RWPE2 (cell line): ENCODE results near the gene GPR132.

ENCODE experiments used
- ATAC-seq: fragments of 200-7000 bp; cut with Tn5 transposase; 3 replicates; pipeline ENCODE4 v1.9.1; 2021; ENCODE audit warnings: low read depth
- DNase-seq: peaks from one replicate; pipeline ENCODE4 v3.0.0-alpha.2; 2020; ENCODE audit warnings: low spot score
- H3K27ac ChIP-seq: fragments of 450-650 bp; 2 replicates; pipeline ENCODE4 v1.5.1; 2017; ENCODE audit warnings: mild to moderate bottlenecking; ENCODE audit not compliant: poor library complexity, severe bottlenecking
- H3K27me3 ChIP-seq: fragments of 250-450 bp; sonication (Bioruptor Pico); 2 replicates; pipeline ENCODE4 v1.5.1; 2021; ENCODE audit warnings: mild to moderate bottlenecking, moderate library complexity; ENCODE audit not compliant: insufficient read depth, poor library complexity, severe bottlenecking
- H3K36me3 ChIP-seq: fragments of 250-450 bp; sonication (Bioruptor Pico); 2 replicates; pipeline ENCODE4 v1.5.1; 2020; ENCODE audit warnings: low read depth, mild to moderate bottlenecking, moderate library complexity
- H3K4me1 ChIP-seq: fragments of 250-450 bp; sonication (Bioruptor Pico); 2 replicates; pipeline ENCODE4 v1.5.1; 2021; ENCODE audit warnings: mild to moderate bottlenecking, moderate library complexity; ENCODE audit not compliant: insufficient read depth, poor library complexity, severe bottlenecking
- H3K4me3 ChIP-seq: fragments of 250-450 bp; sonication (Bioruptor Pico); 2 replicates; pipeline ENCODE4 v1.5.1; 2021; ENCODE audit warnings: mild to moderate bottlenecking, moderate library complexity; ENCODE audit not compliant: severe bottlenecking
- H3K9me3 ChIP-seq: fragments of 250-450 bp; sonication (Bioruptor Pico); 2 replicates; pipeline ENCODE4 v1.5.1; 2021; ENCODE audit warnings: mild to moderate bottlenecking, moderate library complexity; ENCODE audit not compliant: severe bottlenecking
- TF ChIP-seq, protein P1 (sequence below): fragments of 450-650 bp; IDR thresholded peaks from one replicate; pipeline ENCODE4 v1.5.1; 2017; ENCODE audit warnings: mild to moderate bottlenecking, moderate library complexity; ENCODE audit not compliant: poor library complexity, severe bottlenecking

Gene GPR132

DNA sequence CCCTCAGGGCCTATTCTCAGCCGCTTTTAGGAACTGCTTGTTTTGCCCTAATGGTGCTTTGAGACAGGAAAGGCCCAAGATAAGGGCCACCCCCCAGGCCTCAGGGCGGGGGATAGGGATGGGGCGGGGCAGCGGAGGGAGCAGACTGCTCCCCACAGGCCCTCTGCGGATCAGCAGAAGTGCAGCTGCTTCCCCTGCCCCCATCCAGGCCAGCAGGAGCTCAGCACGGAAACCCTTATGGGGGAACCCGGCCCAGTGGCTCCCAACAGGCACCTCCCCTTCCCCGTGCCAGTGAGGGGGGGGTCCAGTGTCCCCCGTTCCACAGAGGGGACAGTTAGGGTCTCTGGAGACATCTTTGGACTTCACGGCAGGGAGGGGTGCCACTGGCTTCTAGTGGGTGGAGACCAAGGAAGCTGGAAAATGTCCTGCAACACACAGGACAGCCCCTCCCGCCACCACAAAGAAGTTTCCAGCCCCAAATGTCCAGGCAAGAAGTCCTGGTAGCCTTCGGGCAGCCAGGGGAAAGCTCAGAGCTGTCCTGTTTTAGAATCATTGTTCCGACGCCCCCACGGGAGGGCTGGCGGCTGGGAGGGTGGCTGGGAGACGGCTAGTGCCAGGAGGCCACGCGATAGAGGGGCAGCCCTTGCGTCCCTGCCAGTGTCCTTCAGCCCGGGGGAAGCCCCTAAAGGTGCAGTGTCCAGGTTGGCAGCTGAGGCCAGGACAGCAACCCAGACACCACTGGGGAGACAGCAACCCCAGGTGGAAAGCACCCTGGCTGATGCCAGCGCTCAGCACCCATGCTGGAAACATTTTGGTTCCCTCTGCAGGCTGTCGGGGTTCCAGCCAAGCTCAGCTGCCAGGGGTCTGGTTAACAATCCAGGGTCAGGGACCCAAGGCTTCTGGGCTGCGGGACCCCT is 10.4 kb upstream of the GPR132 start:
- no peak overlapping the region for H3K27ac ChIP-seq
- peaks cover 11% of the 10 kb centered on the region for H3K27me3 ChIP-seq
- H3K9me3 ChIP-seq, result no peaks in the 10 kb centered on the region
- DNase-seq (no peak), ATAC-seq (peak; percentile 43)
- peaks cover 2% of the 10 kb centered on the region for H3K4me1 ChIP-seq
- no peaks in the 10 kb centered on the region for H3K36me3 ChIP-seq
- TF ChIP-seq, protein P1, sequence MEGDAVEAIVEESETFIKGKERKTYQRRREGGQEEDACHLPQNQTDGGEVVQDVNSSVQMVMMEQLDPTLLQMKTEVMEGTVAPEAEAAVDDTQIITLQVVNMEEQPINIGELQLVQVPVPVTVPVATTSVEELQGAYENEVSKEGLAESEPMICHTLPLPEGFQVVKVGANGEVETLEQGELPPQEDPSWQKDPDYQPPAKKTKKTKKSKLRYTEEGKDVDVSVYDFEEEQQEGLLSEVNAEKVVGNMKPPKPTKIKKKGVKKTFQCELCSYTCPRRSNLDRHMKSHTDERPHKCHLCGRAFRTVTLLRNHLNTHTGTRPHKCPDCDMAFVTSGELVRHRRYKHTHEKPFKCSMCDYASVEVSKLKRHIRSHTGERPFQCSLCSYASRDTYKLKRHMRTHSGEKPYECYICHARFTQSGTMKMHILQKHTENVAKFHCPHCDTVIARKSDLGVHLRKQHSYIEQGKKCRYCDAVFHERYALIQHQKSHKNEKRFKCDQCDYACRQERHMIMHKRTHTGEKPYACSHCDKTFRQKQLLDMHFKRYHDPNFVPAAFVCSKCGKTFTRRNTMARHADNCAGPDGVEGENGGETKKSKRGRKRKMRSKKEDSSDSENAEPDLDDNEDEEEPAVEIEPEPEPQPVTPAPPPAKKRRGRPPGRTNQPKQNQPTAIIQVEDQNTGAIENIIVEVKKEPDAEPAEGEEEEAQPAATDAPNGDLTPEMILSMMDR, result no peak
- no peak overlapping the region for H3K4me3 ChIP-seq

DNA sequence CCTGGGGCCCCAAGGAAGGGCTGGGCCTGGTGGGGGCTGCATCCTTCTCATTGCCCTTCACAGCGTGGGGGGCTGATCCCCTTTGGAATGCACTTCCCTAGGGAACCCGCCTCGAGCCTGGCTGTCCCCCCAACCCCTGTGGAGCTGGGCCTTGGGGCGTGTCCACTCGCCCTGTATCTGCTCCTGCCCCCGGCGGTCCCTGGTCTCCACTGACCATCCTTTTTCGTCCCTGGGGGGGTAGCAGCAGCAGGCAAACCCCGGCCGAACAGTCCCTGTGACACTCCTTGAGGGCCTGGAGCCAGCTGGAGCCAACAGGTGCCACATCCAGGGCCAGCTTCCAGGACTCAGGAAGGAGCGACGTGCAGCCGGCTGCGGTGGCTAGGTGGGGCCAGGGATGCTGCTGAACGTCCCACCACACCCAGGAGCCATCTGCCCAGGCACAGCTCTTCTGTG is 9.4 kb upstream of the GPR132 start:
- H3K9me3 ChIP-seq, result no peaks in the 10 kb centered on the region
- TF ChIP-seq, protein P1, result no peak
- H3K4me3 ChIP-seq, result no peak overlapping the region
- ATAC-seq (peak; percentile 48), DNase-seq (peak; percentile 69)
- no peak overlapping the region for H3K27ac ChIP-seq
- peaks cover 3% of the 10 kb centered on the region for H3K27me3 ChIP-seq
- H3K36me3 ChIP-seq, result no peaks in the 10 kb centered on the region
- peaks cover 2% of the 10 kb centered on the region for H3K4me1 ChIP-seq

DNA sequence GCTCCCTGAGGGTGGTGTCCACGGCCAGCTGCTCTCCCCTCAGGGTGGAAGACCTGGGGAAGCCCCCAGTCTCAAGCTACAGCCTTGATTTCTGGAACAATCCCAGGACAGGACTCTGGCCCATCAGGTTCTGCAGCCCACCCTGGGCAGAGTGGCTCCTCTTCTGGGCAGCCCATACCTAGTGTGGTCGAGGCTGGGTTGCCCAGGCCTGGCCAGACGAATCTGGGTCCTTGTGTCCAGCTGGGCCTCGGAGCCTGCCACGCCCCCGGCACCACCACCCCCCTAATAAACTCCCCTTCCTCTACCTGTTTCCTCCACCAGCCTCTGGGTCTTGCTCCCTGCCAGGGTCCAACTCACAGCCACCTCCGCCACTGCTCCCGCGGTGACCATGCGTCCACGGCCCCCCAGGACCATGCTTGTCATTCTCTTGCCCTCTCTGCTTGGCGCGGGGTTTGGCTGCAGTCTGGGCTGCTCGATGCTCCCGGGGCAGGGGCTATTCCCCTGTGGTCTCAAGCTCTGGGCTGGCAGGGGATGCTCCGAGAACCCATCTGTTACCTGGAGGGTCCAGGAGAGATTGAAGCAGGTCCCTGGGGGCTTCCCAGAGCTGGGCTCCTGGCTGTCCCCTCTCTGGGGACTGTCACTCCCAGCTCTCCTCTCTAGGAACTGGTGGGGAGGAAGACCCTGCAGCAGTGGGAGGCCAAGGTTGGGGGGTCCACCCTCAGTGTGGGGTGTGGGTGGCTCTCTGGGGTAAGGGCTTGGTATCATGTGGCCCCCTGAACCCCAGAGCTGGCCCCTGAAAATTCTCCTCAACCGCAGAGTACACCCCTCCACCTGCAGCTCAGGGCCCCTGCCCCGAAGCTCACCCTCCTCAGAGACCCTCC is 8.7 kb upstream of the GPR132 start:
- ATAC-seq, result no peak

DNA sequence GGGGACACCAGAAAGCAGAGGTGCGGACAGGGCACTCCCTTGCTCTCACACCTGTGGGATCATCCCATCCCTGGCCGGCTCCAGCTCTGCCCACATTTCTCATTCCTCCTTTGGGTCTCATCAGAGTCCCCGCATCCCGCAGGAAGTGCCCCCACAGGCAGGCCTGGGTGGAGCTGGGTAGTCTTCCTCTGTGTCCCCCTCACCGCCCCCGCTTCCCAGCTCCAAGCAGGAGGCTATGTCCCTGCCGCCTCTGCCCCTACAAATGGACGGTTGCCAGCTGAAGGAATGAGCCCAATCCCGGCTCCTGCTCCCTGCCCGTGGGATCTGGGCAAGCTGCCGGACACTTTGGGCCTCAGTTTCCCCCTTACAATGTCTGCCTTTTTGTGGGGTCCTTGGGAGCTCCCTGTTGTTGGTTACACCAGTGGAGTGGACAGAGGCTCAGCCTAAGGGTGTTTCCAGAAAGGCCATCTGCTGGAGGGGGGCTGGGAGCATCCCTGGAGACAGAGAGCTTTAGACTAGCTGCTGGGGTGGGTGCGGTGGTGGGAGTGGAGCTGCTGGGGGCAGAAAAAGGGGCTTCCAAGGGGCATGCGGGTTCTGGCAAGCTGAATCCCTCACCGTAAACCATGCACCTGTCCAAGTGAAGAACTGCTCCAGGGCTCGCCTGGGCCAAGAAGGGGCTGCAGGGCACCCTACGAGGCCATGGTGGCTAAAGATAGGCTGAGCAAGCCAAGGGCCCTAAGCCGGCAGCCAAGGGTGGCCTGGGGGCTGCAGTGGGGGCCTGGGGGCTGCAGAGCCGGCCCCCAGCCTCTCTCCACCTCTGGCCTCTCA is 7.9 kb upstream of the GPR132 start:
- DNase-seq, result peak; percentile 71

More for the DNA sequence above, 8.7 kb upstream of the GPR132 start:
- H3K4me3 ChIP-seq, result no peak overlapping the region
- DNase-seq, result peak; percentile 75
- no peaks in the 10 kb centered on the region for H3K9me3 ChIP-seq
- no peaks in the 10 kb centered on the region for H3K36me3 ChIP-seq
- peaks cover 2% of the 10 kb centered on the region for H3K4me1 ChIP-seq
- TF ChIP-seq, protein P1, result no peak
- no peak overlapping the region for H3K27ac ChIP-seq
- peaks cover 3% of the 10 kb centered on the region for H3K27me3 ChIP-seq

More for the DNA sequence above, 7.9 kb upstream of the GPR132 start:
- Histone ChIP-seq H3K36me3 (no peaks in the 10 kb centered on the region), H3K27ac (no peak overlapping the region), H3K27me3 (no peaks in the 10 kb centered on the region), H3K4me1 (peaks cover 2% of the 10 kb centered on the region), H3K4me3 (no peak overlapping the region), H3K9me3 (no peaks in the 10 kb centered on the region)
- no peak for ATAC-seq
- TF ChIP-seq, protein P1, result no peak
